Ishikawa (cell line): ENCODE data around the gene ASB6.

Experiments used
- CEBPB ChIP-seq: IDR thresholded peaks from 2 replicates; pipeline ENCODE4 v1.6.1; 2012
- CREB1 ChIP-seq: IDR thresholded peaks from 2 replicates; pipeline ENCODE4 v1.6.1; 2012; ENCODE audit warnings: low read depth
- EGR1 ChIP-seq: IDR thresholded peaks from 2 replicates; pipeline ENCODE4 v1.6.1; 2012
- EP300 ChIP-seq: IDR thresholded peaks from 2 replicates; pipeline ENCODE4 v1.6.1; 2012; ENCODE audit warnings: borderline replicate concordance
- FOXM1 ChIP-seq: IDR thresholded peaks from 2 replicates; pipeline ENCODE4 v1.6.1; 2012; ENCODE audit warnings: low read depth, borderline replicate concordance
- MAX ChIP-seq: IDR thresholded peaks from 2 replicates; pipeline ENCODE4 v1.6.1; 2012
- NFIC ChIP-seq: IDR thresholded peaks from 2 replicates; pipeline ENCODE4 v1.6.1; 2012
- RAD21 ChIP-seq: IDR thresholded peaks from 2 replicates; pipeline ENCODE4 v1.6.1; 2012; ENCODE audit warnings: low read depth
- REST ChIP-seq: IDR thresholded peaks from 2 replicates; pipeline ENCODE4 v1.6.1; 2012; ENCODE audit warnings: low read depth, mild to moderate bottlenecking
- TAF1 ChIP-seq: IDR thresholded peaks from 2 replicates; pipeline ENCODE4 v1.6.1; 2012; ENCODE audit warnings: low read depth, mild to moderate bottlenecking
- TCF12 ChIP-seq: IDR thresholded peaks from 2 replicates; pipeline ENCODE4 v1.6.1; 2012; ENCODE audit warnings: low read depth
- TEAD4 ChIP-seq: IDR thresholded peaks from 2 replicates; pipeline ENCODE4 v1.6.1; 2012
- USF1 ChIP-seq: IDR thresholded peaks from 2 replicates; pipeline ENCODE4 v1.6.1; 2012
- YY1 ChIP-seq: IDR thresholded peaks from 2 replicates; pipeline ENCODE4 v1.6.1; 2012; ENCODE audit warnings: low read depth
- ZBTB7A ChIP-seq: IDR thresholded peaks from 2 replicates; pipeline ENCODE4 v1.6.1; 2012; ENCODE audit warnings: low read depth

The ASB6 gene

GRCh38 chr9:129639034-129639630 lies 2.8 kb downstream of the ASB6 start:
- TF ChIP-seq YY1 (no peak), EP300 (no peak), RAD21 (no peak), FOXM1 (no peak), TEAD4 (no peak), REST (no peak), MAX (no peak), USF1 (no peak)

GRCh38 chr9:129637673-129638439 lies 4.1 kb downstream of the ASB6 start:
- TF ChIP-seq TEAD4 (no peak), CREB1 (no peak)

- TF ChIP-seq TAF1 (no peak), REST (no peak), CREB1 (no peak), EP300 (no peak), NFIC (no peak), CEBPB (no peak), RAD21 (no peak), ZBTB7A (no peak), MAX (no peak), TCF12 (no peak), EGR1 (no peak), FOXM1 (no peak), YY1 (no peak), TEAD4 (no peak), USF1 (no peak)
These were observed 4.8 kb downstream of the ASB6 start for GRCh38 chr9:129637102-129637501.

GRCh38 chr9:129635099-129636065 lies 6.6 kb downstream of the ASB6 start:
- TF ChIP-seq EGR1 = no peak
- TF ChIP-seq YY1 = no peak
- TF ChIP-seq MAX = no peak
- no peak for TF ChIP-seq USF1
- no peak for TF ChIP-seq FOXM1
- TF ChIP-seq NFIC = no peak
- TF ChIP-seq CREB1 = no peak
- TF ChIP-seq TCF12 = no peak
- no peak for TF ChIP-seq REST
- TF ChIP-seq ZBTB7A = no peak
- no peak for TF ChIP-seq TEAD4
- TF ChIP-seq CEBPB = no peak
- no peak for TF ChIP-seq TAF1
- TF ChIP-seq EP300 = no peak
- TF ChIP-seq RAD21 = no peak
